ENCODE measurements around the gene NPTX1.
"Not testable (repeated sequence)": the region's sequence is repeated elsewhere in the genome, so short reads cannot be mapped to it uniquely, and the experiment has no call there.

DNA sequence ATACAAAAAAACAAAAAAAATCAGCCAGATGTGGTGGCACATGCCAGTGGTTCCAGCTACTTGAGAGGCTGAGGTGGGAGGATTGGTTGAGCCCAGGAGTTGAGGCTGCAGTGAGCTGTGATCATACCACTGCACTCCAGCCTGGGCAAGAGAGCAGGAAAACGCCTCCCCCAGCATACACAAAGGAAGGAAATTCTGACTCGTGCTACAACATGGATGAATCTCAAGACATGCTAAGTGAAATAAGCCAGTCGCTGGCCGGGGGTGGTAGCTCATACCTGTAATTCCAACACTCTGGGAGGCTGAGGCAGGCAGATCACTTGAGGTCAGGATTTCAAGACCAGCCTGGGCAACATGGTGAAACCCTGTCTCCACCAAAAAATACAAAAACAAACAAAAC lies 30.8 kb upstream of the NPTX1 start:
- TF ChIP-seq CTCF, POLR2AphosphoS5, POLR2A, EP300 (IDR thresholded peaks at IDR 0.05): not testable (repeated sequence)

All from gastroesophageal sphincter (tissue), 3 donors.